GM23248 (cell line): Measurements from ENCODE around the gene ARTN. TPM values are rescaled to one million over a fixed set of nuclear protein-coding genes. Genes with fewer than 3 reads are reported as not detected.
A peak's percentile ranks its signal among the peaks of the same experiment; 100 is the strongest.

ENCODE experiments used
- DNase-seq: peaks from one replicate; pipeline ENCODE4 v3.0.0-alpha.2; 2015
- H2AFZ ChIP-seq: fragments of 200-600 bp; sonication (generic); 2 replicates; pipeline ENCODE4 v1.6.1; 2016; ENCODE audit warnings: antibody characterized with exemption
- H3F3A ChIP-seq: fragments of 200-600 bp; sonication (generic); 2 replicates; pipeline ENCODE4 v1.6.1; 2016; ENCODE audit warnings: mild to moderate bottlenecking, antibody characterized with exemption, mixed run types; ENCODE audit not compliant: insufficient read depth
- H3K27ac ChIP-seq: fragments of 200-600 bp; sonication (generic); 2 replicates; pipeline ENCODE4 v1.5.1; 2016; ENCODE audit warnings: mild to moderate bottlenecking
- H3K27me3 ChIP-seq: fragments of 200-600 bp; sonication (generic); replicated peaks from 2 replicates; pipeline ENCODE4 v1.6.1; 2016; ENCODE audit warnings: mild to moderate bottlenecking; ENCODE audit not compliant: insufficient read depth
- H3K36me3 ChIP-seq: fragments of 200-600 bp; sonication (generic); 2 replicates; pipeline ENCODE4 v1.6.1; 2016; ENCODE audit warnings: low read depth, mild to moderate bottlenecking
- H3K4me1 ChIP-seq: fragments of 200-600 bp; sonication (generic); 2 replicates; pipeline ENCODE4 v1.6.1; 2016; ENCODE audit warnings: mild to moderate bottlenecking; ENCODE audit not compliant: insufficient read depth
- H3K4me2 ChIP-seq: fragments of 200-600 bp; sonication (generic); one replicate; pipeline ENCODE4 v1.6.1; 2016; ENCODE audit warnings: mild to moderate bottlenecking; ENCODE audit not compliant: unreplicated experiment
- H3K4me3 ChIP-seq: fragments of 200-600 bp; sonication (generic); 2 replicates; pipeline ENCODE4 v1.5.1; 2016; ENCODE audit warnings: mild to moderate bottlenecking
- H3K79me2 ChIP-seq: fragments of 200-600 bp; sonication (generic); 2 replicates; pipeline ENCODE4 v1.6.1; 2016; ENCODE audit warnings: mild to moderate bottlenecking; ENCODE audit not compliant: insufficient read depth
- H3K9ac ChIP-seq: fragments of 200-600 bp; sonication (generic); 2 replicates; pipeline ENCODE4 v1.6.1; 2016; ENCODE audit warnings: mild to moderate bottlenecking
- H3K9me2 ChIP-seq: fragments of 200-600 bp; sonication (generic); 2 replicates; pipeline ENCODE4 v1.6.1; 2016; ENCODE audit warnings: mixed run types, mild to moderate bottlenecking, moderate library complexity; ENCODE audit not compliant: insufficient read depth
- H3K9me3 ChIP-seq: fragments of 200-600 bp; sonication (generic); one replicate; pipeline ENCODE4 v1.6.1; 2017; ENCODE audit warnings: low read depth
- H4K20me1 ChIP-seq: fragments of 200-600 bp; sonication (generic); 2 replicates; pipeline ENCODE4 v1.6.0; 2016; ENCODE audit not compliant: insufficient read depth
- EZH2 ChIP-seq: fragments of 200-600 bp; sonication (generic); IDR thresholded peaks from 2 replicates; pipeline ENCODE4 v1.6.1; 2018; ENCODE audit warnings: antibody characterized with exemption, mild to moderate bottlenecking; ENCODE audit not compliant: insufficient read depth, poor library complexity, severe bottlenecking
- EZH2phosphoT487 ChIP-seq: fragments of 200-600 bp; sonication (generic); IDR thresholded peaks from 2 replicates; pipeline ENCODE4 v1.6.1; 2018; ENCODE audit warnings: antibody characterized with exemption, moderate library complexity, mild to moderate bottlenecking, low read depth; ENCODE audit not compliant: insufficient read depth
- WGBS, 2 experiments: methylation state at CpG; one replicate each; pipeline ENCODE4 v1.1.6; 2015 to 2017; ENCODE audit warnings: low lambda C conversion rate in 2 of 2, low coverage in 1 of 2; ENCODE audit errors: missing lambda C conversion rate in 2 of 2; 5-methylcytosine and 5-hydroxymethylcytosine counted together
- in situ Hi-C: fragments of 300-500 bp; cut with MboI; formaldehyde crosslinking; loops from 2 replicates; pipeline ENCODE4 v1.15.0; 2020
- polyA plus RNA-seq: library from polyadenylated mRNA; unstranded; fragments of >200 nt; fragmentation: Nextera tagmentation; extraction: Ambion mirVana; gene quantifications from 2 replicates; pipeline ENCODE4 v1.2.1, GENCODE V29; 2016
- total RNA-seq: library from RNA; depleted of rRNA; stranded (reverse); fragments of >200 nt; shearing (Covaris generic); gene quantifications from 2 replicates; pipeline ENCODE4 v1.2.3, GENCODE V29; 2014

Gene ARTN
- total and polyA plus RNA-seq, 2 experiments from 2014 or later = 0.11 TPM; not detected in 1

DNA sequence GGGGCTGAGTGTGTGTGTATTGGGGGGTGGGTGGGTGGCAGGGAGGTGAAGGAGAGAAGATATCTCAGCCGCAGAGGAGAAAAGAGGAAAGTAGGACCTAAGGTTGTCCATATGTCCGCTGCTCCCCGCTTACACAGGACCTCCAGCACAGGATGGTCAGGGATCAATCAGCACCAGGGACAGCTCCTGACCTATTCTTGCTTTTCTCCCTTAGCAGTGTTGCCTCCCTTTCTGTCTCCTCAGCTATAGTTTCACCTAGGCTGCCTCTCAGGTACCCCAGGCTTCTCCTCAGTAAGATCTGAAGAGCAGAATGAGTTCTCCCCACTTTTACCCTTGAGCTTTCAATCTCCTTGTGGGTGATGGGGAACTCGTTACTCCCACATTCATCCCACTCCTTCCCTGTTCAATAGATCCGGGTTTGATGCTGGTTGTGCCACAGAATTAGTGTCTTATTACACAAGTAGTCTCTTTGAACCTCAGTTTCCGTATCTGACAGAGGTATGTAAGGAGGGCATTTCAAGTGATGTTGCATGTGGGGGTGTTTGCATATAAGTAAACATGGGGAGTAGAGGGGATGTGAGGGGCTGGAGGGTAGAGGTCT is 34.8 kb downstream of the ARTN start:
- Histone ChIP-seq H3K9me2 (no peaks in the 10 kb centered on the region), H2AFZ (no peak overlapping the region), H3K36me3 (no peaks in the 10 kb centered on the region), H3K27ac (no peak overlapping the region), H3K4me3 (no peak overlapping the region), H3K9me3 (no peaks in the 10 kb centered on the region), H3K4me2 (no peak overlapping the region), H3K9ac (no peak overlapping the region), H3K4me1 (peaks cover 7% of the 10 kb centered on the region; the same call in 1 of the 2 replicates), H4K20me1 (no peaks in the 10 kb centered on the region), H3K79me2 (peaks cover 15% of the 10 kb centered on the region), H3K27me3 (no peaks in the 10 kb centered on the region), H3F3A (peaks cover 9% of the 10 kb centered on the region)
- WGBS, 2 experiments = 75 to 96% methylated on average over 3 to 6 of the region's 6 CpGs
- TF ChIP-seq EZH2phosphoT487 (no peak), EZH2 (no peak)
- DNase-seq = peak; percentile 51
- in situ Hi-C loops = no loop called here

DNA sequence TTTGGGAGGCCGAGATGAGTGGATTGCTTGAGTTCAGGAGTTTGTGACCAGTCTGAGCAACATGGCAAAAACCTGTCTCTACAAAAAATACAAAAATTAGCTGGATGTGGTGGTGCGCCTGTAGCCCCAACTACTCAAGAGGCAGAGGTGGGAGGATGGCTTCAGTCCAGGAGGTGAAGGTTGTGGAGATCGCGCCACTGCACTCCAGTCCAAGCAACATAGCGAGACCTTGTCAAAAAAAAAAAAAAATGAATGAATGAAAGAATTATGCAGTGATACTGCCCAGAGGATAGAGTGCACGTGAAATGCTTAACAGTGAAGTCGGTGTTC is 35.8 kb downstream of the ARTN start:
- Histone ChIP-seq H3K9me3 (no peaks in the 10 kb centered on the region), H3K4me2 (no peak overlapping the region), H3K36me3 (no peaks in the 10 kb centered on the region), H3F3A (peaks cover 15% of the 10 kb centered on the region), H3K27me3 (no peaks in the 10 kb centered on the region), H3K9ac (no peak overlapping the region), H2AFZ (no peak overlapping the region), H3K4me3 (peak overlapping the region; percentile 31; the same call in 1 of the 2 replicates), H3K27ac (no peak overlapping the region), H3K4me1 (peaks cover 7% of the 10 kb centered on the region; the same call in 1 of the 2 replicates), H3K79me2 (peaks cover 15% of the 10 kb centered on the region), H4K20me1 (no peaks in the 10 kb centered on the region), H3K9me2 (no peaks in the 10 kb centered on the region)
- WGBS, 2 experiments = 59 to 62% methylated on average over 7 of the region's 7 CpGs
- TF ChIP-seq EZH2 (no peak), EZH2phosphoT487 (no peak)
- in situ Hi-C loops = no loop called here
- DNase-seq = no peak

DNA sequence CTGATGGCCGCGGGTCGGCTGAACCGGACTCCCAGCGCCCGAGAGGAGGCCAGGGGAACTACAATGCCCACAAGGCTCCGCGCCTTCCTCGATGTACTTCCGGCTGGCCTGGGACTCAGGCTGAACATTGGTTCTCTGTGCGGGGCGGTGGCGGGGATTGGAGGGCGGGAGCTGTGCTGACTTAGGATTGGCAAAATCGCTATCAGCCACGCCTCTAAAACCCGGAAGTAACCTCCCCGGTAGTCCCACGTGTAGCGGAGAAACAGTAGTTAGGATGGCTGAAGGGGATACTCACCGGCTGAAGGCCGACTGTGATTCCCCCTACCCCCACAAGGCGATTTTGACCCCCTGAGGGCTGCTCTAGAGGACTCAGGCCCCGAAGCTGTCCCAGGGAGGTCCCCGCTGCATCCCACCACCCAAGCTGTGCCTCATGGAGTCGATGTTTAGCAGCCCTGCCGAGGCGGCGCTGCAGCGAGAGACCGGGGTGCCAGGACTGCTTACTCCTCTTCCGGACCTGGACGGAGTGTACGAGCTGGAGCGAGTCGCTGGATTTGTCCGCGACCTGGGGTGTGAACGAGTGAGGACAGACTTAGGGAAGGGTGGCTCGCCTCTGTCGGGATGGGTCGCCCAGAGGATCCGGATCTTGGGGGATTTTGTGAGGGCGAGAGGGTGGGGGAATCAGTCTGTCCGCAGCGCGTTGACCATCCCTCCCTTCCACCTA is 36.3 kb downstream of the ARTN start, which contains the start of gene DPH2:
TSS of gene DPH2 (plus strand) at position 265 of the 721 bp plus-strand sequence. CDS start at position 431, 166 bp downstream.
- peaks cover 15% of the 10 kb centered on the region for H3F3A ChIP-seq
- no peak for TF ChIP-seq EZH2
- no peak for TF ChIP-seq EZH2phosphoT487
- H4K20me1 ChIP-seq = no peaks in the 10 kb centered on the region
- no peaks in the 10 kb centered on the region for H3K27me3 ChIP-seq
- WGBS, 2 experiments = 2 to 3% methylated on average over 43 to 46 of the region's 47 CpGs
- H3K4me2 ChIP-seq = peak within 1 kb of the TSS; percentile 78
- peaks cover 7% of the 10 kb centered on the region; the same call in 1 of the 2 replicates for H3K4me1 ChIP-seq
- H3K4me3 ChIP-seq = peak within 1 kb of the TSS; percentile 97
- 0 out of 2 replicates have a peak within 1 kb of the TSS, but pooled peaks have one; percentile 19 for H3K27ac ChIP-seq
- no peaks in the 10 kb centered on the region for H3K9me3 ChIP-seq
- H3K9ac ChIP-seq = peak within 1 kb of the TSS; percentile 82
- H2AFZ ChIP-seq = peak within 1 kb of the TSS; percentile 85
- in situ Hi-C loops = no loop called here
- DNase-seq = peak; percentile 99
- H3K79me2 ChIP-seq = peaks cover 16% of the 10 kb centered on the region
- H3K9me2 ChIP-seq = no peaks in the 10 kb centered on the region
- H3K36me3 ChIP-seq = no peaks in the 10 kb centered on the region

DNA sequence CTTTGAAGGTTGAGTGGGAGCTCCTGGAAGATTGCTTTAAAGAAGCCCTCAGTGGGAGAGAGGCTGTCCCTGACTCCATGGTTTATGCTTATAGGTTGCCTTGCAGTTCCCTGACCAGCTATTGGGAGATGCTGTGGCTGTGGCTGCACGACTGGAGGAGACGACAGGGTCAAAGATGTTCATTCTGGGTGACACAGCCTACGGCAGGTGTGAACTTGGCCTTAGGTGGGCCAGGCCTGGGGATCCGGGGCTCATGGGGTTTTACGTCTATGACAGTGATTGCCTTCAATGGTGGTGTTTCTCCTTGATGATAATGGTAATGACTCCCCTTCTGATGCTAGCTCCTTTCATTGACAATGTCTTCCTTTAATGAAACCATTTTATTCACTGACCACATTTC is 36.9 kb downstream of the ARTN start:
- WGBS, 2 experiments = 32 to 36% methylated on average over 5 of the region's 5 CpGs
- H2AFZ ChIP-seq = peak overlapping the region; percentile 85; the same call in 1 of the 2 replicates

More for the DNA sequence above, 36.9 kb downstream of the ARTN start:
- Histone ChIP-seq H3K4me2 (peak overlapping the region; percentile 78), H3K4me3 (peak overlapping the region; percentile 97), H3K27ac (0 out of 2 replicates have a peak overlapping the region, but pooled peaks have one; percentile 19), H4K20me1 (no peaks in the 10 kb centered on the region), H3K79me2 (peaks cover 22% of the 10 kb centered on the region), H3K36me3 (no peaks in the 10 kb centered on the region), H3F3A (peaks cover 15% of the 10 kb centered on the region), H3K9me2 (no peaks in the 10 kb centered on the region), H3K9ac (peak overlapping the region; percentile 82), H3K27me3 (no peaks in the 10 kb centered on the region), H3K9me3 (no peaks in the 10 kb centered on the region), H3K4me1 (peaks cover 7% of the 10 kb centered on the region; the same call in 1 of the 2 replicates)
- peak; percentile 33 for DNase-seq
- TF ChIP-seq EZH2 = no peak
- TF ChIP-seq EZH2phosphoT487 = no peak
- in situ Hi-C loops = no loop called here
